OCI-LY7 (cell line): ENCODE measurements around the gene RASGRP4. TPM values are rescaled to one million over a fixed set of nuclear protein-coding genes. Genes with fewer than 3 reads are reported as not detected.

Source experiments
- BruUV-seq: library from RNA; stranded (reverse); fragments of 400-500 nt; replicated peaks from 2 replicates; lab custom pipeline; 2021; lab: Mats Ljungman, UMichigan
- CTCF ChIA-PET: fragments of 300-600 bp; sonication (Branson Sonifier 250); formaldehyde crosslinking; loops from one replicate; lab custom pipeline; 2022; ENCODE audit warnings: antibody characterized with exemption; ENCODE audit not compliant: unreplicated experiment; lab: Charles Lee
- POLR2A ChIA-PET: fragments of 300-600 bp; sonication (Branson Sonifier 250); formaldehyde crosslinking; loops from one replicate; lab custom pipeline; 2022; ENCODE audit warnings: antibody characterized with exemption; lab: Charles Lee
- DNase-seq: peaks from one replicate; pipeline ENCODE4 v3.0.0-alpha.2; 2015; ENCODE audit warnings: low spot score
- H2AFZ ChIP-seq: fragments of 200-600 bp; sonication (generic), shearing (Covaris generic); 2 replicates; pipeline ENCODE4 v1.6.1; 2014; ENCODE audit warnings: mild to moderate bottlenecking, antibody characterized with exemption, low read length, moderate library complexity
- H3K27ac ChIP-seq: fragments of 200-600 bp; sonication (generic); 2 replicates; pipeline ENCODE4 v1.5.1; 2014; ENCODE audit warnings: mixed run types, low read depth, mild to moderate bottlenecking, moderate library complexity, low read length, inconsistent platforms; ENCODE audit not compliant: poor library complexity, severe bottlenecking
- H3K36me3 ChIP-seq: fragments of 200-600 bp; sonication (generic); 2 replicates; pipeline ENCODE4 v1.6.1; 2014; ENCODE audit warnings: mild to moderate bottlenecking, antibody characterized with exemption, low read length, moderate library complexity, mixed read lengths; ENCODE audit not compliant: insufficient read depth
- H3K4me1 ChIP-seq: fragments of 200-600 bp; sonication (generic); 2 replicates; pipeline ENCODE4 v1.5.1; 2014; ENCODE audit warnings: mild to moderate bottlenecking, low read length; ENCODE audit not compliant: insufficient read depth, poor library complexity, severe bottlenecking
- H3K4me2 ChIP-seq: fragments of 200-600 bp; sonication (generic); 2 replicates; pipeline ENCODE4 v1.6.1; 2014; ENCODE audit warnings: mild to moderate bottlenecking, low read length
- H3K4me3 ChIP-seq: fragments of 200-600 bp; sonication (generic); 2 replicates; pipeline ENCODE4 v1.5.1; 2014; ENCODE audit warnings: mild to moderate bottlenecking, low read depth, low read length; ENCODE audit not compliant: poor library complexity, severe bottlenecking
- H3K79me2 ChIP-seq: fragments of 200-600 bp; sonication (generic); 2 replicates; pipeline ENCODE4 v1.6.1; 2016; ENCODE audit warnings: low read depth, mild to moderate bottlenecking, low read length, moderate library complexity, mixed read lengths; ENCODE audit not compliant: insufficient read depth
- H3K9me2 ChIP-seq: fragments of 200-600 bp; sonication (generic); 2 replicates; pipeline ENCODE4 v1.6.1; 2016; ENCODE audit warnings: mild to moderate bottlenecking, low read length, mixed read lengths; ENCODE audit not compliant: insufficient read depth
- H3K9me3 ChIP-seq: fragments of 200-600 bp; sonication (generic); 2 replicates; pipeline ENCODE4 v1.6.1; 2014; ENCODE audit warnings: mild to moderate bottlenecking, mixed run types, low read length, mixed read lengths
- H4K20me1 ChIP-seq: fragments of 200-600 bp; sonication (generic); 2 replicates; pipeline ENCODE4 v1.6.1; 2014; ENCODE audit warnings: mild to moderate bottlenecking, antibody characterized with exemption, low read length, moderate library complexity, mixed read lengths; ENCODE audit not compliant: insufficient read depth
- EZH2phosphoT487 ChIP-seq: fragments of 200-600 bp; sonication (generic); IDR thresholded peaks from 2 replicates; pipeline ENCODE4 v1.6.1; 2018; ENCODE audit warnings: low read depth, borderline replicate concordance, mild to moderate bottlenecking, mixed run types, antibody characterized with exemption, low read length, moderate library complexity, mixed read lengths
- intact Hi-C: fragments of 100-400 bp; cut with micrococcal nuclease; formaldehyde crosslinking; loops from one replicate; pipeline ENCODE4 v1.10.0; 2022; ENCODE audit not compliant: unreplicated experiment
- total RNA-seq, 2 experiments: library from RNA; depleted of rRNA in 1 of 2; stranded (reverse); fragments of >200 nt in 1 of 2; shearing (Covaris generic) in 1 of 2; gene quantifications; 2 replicates each; pipeline ENCODE4 v1.2.3, GENCODE V29; 2014 to 2022
- TF ChIP-seq, protein P1 (sequence below): fragments of 200-600 bp; sonication (generic); conservative IDR thresholded peaks from 2 replicates; pipeline ENCODE4 v1.5.1; 2014; ENCODE audit warnings: mild to moderate bottlenecking, antibody characterized with exemption, low read length, moderate library complexity, mixed read lengths

RASGRP4 gene
- total RNA-seq, 2 experiments from 2014 or later = not detected

DNA sequence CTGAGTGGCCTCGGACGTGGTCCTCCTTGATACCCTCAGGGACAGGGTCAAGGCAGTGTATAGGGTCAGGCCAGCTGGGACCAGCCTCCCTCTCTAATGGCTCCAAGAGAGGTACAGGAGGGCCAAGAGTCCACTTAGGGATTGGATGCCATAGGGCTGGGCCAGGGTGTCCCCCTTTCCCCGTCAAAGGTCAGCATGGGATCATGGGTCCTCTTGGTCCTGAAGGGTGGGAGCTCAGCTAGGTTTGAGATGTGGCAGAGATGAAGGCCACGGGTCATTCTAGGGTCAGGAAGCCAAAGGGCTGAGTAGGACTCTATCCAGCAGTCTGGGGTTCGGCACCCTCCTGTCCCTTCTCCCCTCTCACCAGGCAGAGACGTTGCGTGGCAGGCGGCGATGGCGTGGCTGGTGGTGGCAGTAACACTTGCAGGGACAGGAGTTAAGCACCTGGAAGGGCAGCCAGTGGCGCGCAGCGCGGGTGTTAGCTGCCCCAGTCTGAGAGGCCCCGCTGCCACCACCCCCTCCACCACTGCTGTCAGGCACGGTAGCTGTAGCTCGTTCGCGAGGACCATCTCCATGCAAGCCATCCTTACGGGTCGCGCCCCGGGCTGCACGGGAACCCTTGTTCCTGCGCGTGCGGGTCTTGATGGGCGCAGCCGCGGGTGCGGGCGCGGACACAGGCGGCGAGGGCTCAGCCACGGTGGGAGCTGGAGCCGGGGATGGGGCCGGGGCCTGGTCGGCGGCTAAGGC lies 40.8 kb downstream of the RASGRP4 start:
- CTCF ChIA-PET = no interaction called here
- H3K36me3 ChIP-seq = peaks cover 40% of the 10 kb centered on the region
- no peak for TF ChIP-seq EZH2phosphoT487
- TF ChIP-seq, protein P1, sequence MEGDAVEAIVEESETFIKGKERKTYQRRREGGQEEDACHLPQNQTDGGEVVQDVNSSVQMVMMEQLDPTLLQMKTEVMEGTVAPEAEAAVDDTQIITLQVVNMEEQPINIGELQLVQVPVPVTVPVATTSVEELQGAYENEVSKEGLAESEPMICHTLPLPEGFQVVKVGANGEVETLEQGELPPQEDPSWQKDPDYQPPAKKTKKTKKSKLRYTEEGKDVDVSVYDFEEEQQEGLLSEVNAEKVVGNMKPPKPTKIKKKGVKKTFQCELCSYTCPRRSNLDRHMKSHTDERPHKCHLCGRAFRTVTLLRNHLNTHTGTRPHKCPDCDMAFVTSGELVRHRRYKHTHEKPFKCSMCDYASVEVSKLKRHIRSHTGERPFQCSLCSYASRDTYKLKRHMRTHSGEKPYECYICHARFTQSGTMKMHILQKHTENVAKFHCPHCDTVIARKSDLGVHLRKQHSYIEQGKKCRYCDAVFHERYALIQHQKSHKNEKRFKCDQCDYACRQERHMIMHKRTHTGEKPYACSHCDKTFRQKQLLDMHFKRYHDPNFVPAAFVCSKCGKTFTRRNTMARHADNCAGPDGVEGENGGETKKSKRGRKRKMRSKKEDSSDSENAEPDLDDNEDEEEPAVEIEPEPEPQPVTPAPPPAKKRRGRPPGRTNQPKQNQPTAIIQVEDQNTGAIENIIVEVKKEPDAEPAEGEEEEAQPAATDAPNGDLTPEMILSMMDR = no peak; the same call in none of the 2 replicates
- H3K4me3 ChIP-seq = no peak overlapping the region
- H3K79me2 ChIP-seq = no peaks in the 10 kb centered on the region
- H3K4me2 ChIP-seq = no peak overlapping the region
- no peak overlapping the region for H2AFZ ChIP-seq
- no peaks in the 10 kb centered on the region for H3K9me3 ChIP-seq
- DNase-seq = no peak
- no peak overlapping the region for H3K27ac ChIP-seq
- no TSS peak for BruUV-seq
- POLR2A ChIA-PET = no interaction called here
- H3K4me1 ChIP-seq = peaks cover 9% of the 10 kb centered on the region
- intact Hi-C loops = no loop called here
- no peaks in the 10 kb centered on the region for H3K9me2 ChIP-seq
- no peaks in the 10 kb centered on the region for H4K20me1 ChIP-seq

DNA sequence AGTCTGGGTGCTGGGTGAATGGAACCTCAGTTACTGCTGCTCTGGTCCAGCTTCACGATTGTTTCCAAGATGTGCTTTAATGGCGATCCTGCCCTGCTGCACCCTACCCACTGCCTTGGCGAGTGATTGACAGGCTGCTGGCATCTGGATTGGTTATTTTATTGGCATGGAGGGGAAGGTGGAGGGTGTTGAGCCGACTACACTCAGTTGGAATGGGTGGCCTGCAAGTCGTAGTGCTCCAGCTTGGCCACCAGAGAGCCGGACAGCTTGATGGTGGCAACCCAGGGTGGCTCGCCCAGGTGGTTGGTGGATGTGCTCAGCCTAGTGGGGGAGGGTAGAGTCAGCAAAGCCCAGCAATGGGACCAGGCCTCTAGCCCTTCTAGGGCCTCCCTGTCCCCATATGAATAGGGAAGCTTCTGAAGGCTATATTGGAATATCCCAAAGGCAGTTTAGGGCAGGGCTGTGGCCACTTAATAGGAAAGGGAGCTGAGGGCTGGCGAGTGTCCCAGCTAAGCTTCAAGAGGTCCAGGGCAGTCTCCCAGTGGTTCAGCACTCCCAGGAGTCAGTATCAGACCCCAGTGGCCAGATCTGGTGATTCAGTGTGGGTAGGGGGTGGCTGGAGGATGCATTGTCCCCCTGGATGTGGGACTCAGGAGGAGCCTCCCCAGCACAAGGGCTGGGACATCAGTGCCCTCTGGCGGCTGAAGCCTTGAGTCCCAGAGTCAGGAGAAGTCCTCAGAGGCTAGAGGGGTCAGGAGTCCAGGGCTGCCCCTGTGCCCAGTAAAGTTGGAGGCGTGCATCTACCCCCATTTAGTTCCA lies 41.6 kb downstream of the RASGRP4 start:
- CTCF ChIA-PET = interaction anchor here (0.6 kb wide), 1 partner anchor 176 kb away, joined by 4 read pairs; no protein-coding TSS in a partner anchor
- intact Hi-C loops = no loop called here
- Histone ChIP-seq H3K4me3 (no peak overlapping the region), H3K27ac (no peak overlapping the region), H3K9me2 (no peaks in the 10 kb centered on the region), H3K36me3 (peaks cover 49% of the 10 kb centered on the region), H3K79me2 (no peaks in the 10 kb centered on the region), H3K9me3 (no peaks in the 10 kb centered on the region), H2AFZ (no peak overlapping the region), H3K4me1 (peaks cover 9% of the 10 kb centered on the region), H4K20me1 (no peaks in the 10 kb centered on the region), H3K4me2 (no peak overlapping the region)
- POLR2A ChIA-PET = no interaction called here
- peak; percentile 25 for DNase-seq
- BruUV-seq = no TSS peak
- TF ChIP-seq EZH2phosphoT487 = no peak
- TF ChIP-seq, protein P1 = peak; percentile 65
